ENCODE data around the gene RTN4RL2.

Gene RTN4RL2

DNA sequence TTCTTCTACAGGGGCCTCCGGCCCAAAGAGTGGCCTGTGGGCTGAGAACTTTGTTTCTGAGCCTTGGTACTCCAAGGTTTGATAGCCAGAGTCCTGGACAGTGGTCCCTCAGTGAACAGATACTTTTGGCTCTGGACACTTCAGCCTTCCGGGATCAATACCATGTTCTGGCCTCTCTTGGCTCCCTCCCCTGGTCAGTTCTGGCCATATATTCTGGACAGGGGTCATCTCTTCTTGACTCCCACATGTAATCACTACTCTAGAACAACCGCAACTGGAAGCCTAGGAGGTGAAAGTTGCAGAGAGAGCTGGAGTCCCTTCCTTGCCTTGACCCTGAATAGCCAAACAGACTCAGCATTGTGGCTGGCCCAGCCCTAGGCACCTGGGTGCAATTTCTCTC is 2.3 kb downstream of the RTN4RL2 start:
- no peak for DNase-seq (ENCODE audit: low spot score)

DNA sequence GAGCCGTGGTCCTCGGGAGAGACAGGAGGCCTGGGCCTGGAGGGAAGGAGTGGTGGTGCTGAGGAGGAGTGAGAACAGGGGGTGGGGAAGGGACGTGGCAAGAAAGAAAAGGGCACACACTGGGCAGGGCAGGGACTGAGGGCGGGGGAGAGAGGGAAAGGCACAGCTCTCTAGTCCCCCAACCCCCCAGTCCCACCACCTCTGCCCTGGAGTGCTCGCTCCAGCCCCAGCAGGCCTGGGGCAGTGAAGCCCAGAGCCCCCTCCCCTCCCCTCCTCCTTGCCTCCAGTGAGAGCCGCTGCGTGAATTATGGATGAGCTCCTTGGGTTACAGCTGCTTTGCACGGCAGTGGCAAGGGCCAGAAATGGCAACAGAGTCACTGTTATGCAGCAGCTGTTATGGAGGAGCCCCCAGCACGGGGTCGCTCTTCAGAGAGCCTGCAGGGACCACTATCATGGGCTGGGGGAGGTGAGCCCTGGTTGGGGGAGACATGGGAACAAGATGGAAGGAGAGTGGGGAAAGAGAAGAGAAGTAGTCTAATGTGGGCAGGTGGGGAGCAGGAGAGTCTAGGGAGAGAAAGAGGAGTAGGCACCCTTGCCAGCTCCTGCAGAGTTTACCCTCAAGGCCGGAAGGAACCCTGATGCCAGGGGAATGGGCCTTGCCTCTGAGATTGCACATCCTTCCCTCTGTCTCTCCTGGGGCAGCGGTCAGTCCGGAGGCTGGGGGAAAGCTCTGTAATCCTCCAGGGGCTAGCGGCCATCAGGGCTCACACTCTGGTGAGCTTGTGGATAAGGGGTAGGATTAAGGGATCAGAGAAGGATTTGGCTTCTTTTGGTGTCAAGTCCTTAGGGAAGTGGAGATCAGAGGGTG is 3.6 kb downstream of the RTN4RL2 start:
- DNase-seq (ENCODE audit: low spot score), result no peak

GRCh38 chr11:57464539-57465181 is 4.3 kb downstream of the RTN4RL2 start:
- no peak for DNase-seq (ENCODE audit: low spot score)

- DNase-seq (ENCODE audit: low spot score), result no peak
Observed at GRCh38 chr11:57466680-57467079, 6.4 kb downstream of the RTN4RL2 start.

GRCh38 chr11:57467508-57468157 is 7.3 kb downstream of the RTN4RL2 start:
- DNase-seq (ENCODE audit: low spot score), result no peak

DNA sequence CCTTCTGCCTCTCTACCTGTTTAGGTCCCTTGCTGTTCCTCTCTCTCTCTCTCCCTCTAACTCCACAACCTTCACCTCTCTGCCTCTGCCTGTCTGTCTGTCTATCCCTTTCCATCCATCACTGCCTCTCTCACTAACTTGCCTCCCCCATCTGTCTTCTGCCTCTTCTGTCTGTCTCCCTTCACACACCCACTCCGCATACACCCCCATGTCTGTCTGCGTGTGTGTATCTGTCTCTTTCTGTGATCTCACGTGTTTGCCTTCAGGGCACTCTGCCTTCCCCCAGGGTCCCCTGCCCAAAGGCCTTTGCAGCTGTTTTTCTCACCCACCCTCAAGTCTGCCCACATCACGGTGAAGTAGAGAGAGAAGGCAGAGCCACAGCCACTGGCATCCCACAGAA is 7.9 kb downstream of the RTN4RL2 start:
- no peak for DNase-seq (ENCODE audit: low spot score)

- no peak for DNase-seq (ENCODE audit: low spot score)
Observed at GRCh38 chr11:57469268-57469667, 8.9 kb downstream of the RTN4RL2 start.

DNA sequence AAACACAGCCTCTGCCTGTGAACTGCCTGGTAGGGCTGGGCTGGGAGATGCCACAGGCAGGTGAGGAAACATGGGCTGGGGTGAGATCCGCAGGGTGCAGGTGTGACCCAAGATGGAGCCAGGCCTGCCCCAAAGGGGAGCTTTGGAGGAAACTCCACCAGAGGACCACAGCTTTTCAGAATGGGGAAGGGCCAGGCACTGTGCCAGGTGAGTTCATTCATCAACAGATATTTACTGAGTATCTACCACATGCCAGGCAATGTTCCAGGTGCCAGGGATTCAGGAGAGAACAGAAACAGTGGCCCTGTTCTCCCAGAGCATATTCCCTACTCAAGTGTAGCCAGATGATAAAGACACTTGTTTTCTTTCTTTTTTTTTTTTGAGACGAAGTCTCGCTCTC is 11.2 kb downstream of the RTN4RL2 start:
- no peak for DNase-seq (ENCODE audit: low spot score)

- no peak for DNase-seq (ENCODE audit: low spot score)
Observed at GRCh38 chr11:57473285-57473841, 13.0 kb downstream of the RTN4RL2 start.

- DNase-seq (ENCODE audit: low spot score), result no peak
Observed at GRCh38 chr11:57474017-57474802, 13.9 kb downstream of the RTN4RL2 start.

DNA sequence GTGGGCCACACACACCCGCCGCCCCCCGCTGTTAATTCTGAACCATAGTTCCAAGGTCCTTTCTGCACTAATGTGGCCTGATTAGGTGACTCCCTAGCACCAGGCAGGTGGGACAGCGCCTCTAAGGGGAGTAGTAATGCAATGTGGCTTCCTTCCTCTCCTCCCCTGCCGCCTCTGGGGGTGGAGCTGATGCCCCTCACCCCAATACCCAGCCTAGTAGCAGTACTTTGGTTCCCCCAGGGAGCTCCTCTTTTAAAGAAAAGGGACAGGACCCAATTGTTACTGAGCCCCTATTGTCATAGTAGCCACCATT is 14.4 kb downstream of the RTN4RL2 start:
- no peak for DNase-seq (ENCODE audit: low spot score)

GRCh38 chr11:57475191-57475590 is 14.9 kb downstream of the RTN4RL2 start:
- DNase-seq (ENCODE audit: low spot score), result no peak

GRCh38 chr11:57475671-57476046 is 15.3 kb downstream of the RTN4RL2 start:
- DNase-seq (ENCODE audit: low spot score), result no peak

DNA sequence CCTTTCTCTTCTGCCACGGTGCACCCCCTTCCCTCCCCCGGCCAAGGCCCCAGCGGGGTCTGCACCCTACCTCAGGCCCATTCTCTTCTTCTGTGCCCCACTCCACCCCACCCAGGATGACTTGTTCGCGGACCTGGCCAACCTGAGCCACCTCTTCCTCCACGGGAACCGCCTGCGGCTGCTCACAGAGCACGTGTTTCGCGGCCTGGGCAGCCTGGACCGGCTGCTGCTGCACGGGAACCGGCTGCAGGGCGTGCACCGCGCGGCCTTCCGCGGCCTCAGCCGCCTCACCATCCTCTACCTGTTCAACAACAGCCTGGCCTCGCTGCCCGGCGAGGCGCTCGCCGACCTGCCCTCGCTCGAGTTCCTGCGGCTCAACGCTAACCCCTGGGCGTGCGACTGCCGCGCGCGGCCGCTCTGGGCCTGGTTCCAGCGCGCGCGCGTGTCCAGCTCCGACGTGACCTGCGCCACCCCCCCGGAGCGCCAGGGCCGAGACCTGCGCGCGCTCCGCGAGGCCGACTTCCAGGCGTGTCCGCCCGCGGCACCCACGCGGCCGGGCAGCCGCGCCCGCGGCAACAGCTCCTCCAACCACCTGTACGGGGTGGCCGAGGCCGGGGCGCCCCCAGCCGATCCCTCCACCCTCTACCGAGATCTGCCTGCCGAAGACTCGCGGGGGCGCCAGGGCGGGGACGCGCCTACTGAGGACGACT is 15.9 kb downstream of the RTN4RL2 start:
- DNase-seq (ENCODE audit: low spot score), result peak; percentile 67

DNA sequence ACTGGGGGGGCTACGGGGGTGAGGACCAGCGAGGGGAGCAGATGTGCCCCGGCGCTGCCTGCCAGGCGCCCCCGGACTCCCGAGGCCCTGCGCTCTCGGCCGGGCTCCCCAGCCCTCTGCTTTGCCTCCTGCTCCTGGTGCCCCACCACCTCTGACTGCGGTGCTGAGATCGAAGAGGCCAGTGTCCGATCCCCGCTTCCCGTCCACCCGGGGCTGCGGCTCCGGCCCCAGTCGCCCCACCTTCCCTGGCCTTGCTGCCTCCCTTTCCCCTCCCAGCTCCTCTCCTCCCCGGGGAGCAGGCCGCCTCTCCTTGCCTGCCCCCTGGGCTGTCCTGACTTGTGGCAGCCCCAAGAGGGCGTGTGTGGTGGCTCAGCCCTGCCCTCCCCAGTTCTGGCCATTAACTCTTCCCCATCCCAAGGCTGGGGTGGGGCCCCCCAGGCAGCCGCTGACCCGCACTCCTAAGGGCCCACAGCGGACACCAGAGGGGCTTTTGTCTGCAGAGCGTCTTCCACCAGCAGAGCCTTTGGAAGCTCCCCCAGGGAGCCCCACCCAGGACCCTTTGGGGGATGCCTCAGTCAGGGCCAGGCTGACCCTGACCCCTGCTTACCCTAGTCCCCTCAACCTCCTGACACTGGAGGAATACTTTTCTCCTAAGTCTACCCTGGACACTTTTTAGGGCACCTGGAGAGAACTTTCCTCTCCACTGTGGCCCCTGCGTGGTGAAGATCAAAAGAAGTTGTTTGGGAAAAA is 16.6 kb downstream of the RTN4RL2 start:
- no peak for DNase-seq (ENCODE audit: low spot score)

- no peak for DNase-seq (ENCODE audit: low spot score)
Observed at GRCh38 chr11:57477507-57478189, 17.3 kb downstream of the RTN4RL2 start.

DNA sequence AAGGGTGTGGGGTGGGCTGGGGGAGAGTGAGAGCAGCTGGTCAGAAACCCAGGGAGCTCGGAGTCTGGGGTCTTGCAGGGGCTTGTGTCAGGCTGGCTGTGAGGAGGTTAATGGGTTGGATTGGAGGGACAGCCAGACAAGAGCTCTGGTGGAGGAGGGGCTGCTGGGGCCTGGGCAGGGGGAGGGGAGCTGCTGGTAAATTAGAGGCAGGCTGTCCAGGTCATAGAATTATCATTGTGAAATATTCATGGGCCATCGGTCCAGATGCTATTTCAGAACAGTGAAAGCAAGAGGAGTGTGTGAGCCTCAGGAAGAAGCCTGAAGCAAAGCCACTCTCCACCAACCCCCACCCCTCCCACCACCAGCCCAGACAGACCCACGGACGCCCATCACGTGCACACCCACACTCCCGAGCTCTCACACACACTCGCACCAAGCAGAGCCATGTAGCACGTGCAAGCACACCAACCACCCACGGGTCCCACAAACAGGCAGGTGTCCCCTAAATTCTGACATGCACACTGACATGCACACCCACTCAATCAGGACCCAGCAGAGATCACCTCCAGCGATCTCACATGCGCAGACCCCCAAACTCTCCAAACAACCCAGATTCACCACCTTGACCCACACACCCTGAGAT is 18.8 kb downstream of the RTN4RL2 start:
- no peak for DNase-seq (ENCODE audit: low spot score)

- no peak for DNase-seq (ENCODE audit: low spot score)
Observed at GRCh38 chr11:57479911-57480310, 19.6 kb downstream of the RTN4RL2 start.

GRCh38 chr11:57480409-57481137 is 20.2 kb downstream of the RTN4RL2 start:
- peak; percentile 84 for DNase-seq (ENCODE audit: low spot score)
